Left ventricle myocardium inferior (tissue), 1 donor: Measurements from ENCODE around the gene TOP2A. TPM values are rescaled to one million over a fixed set of nuclear protein-coding genes. Genes with fewer than 3 reads are reported as not detected.

Experiments used
- DNase-seq: peaks from one replicate; pipeline ENCODE4 v3.0.0-alpha.2; 2020
- H3K27ac ChIP-seq: fragments of 200-600 bp; replicated peaks from 2 replicates; pipeline ENCODE4 v1.8.0; 2021
- H3K27me3 ChIP-seq: fragments of 200-600 bp; 2 replicates; pipeline ENCODE4 v1.8.0; 2021; ENCODE audit warnings: low read depth
- H3K36me3 ChIP-seq: fragments of 200-600 bp; 2 replicates; pipeline ENCODE4 v1.8.0; 2021
- H3K4me1 ChIP-seq: fragments of 200-600 bp; 2 replicates; pipeline ENCODE4 v1.8.0; 2021
- H3K4me3 ChIP-seq: fragments of 200-600 bp; 2 replicates; pipeline ENCODE4 v1.8.0; 2021; ENCODE audit warnings: mild to moderate bottlenecking, moderate library complexity
- H3K9me3 ChIP-seq: fragments of 200-600 bp; replicated peaks from 2 replicates; pipeline ENCODE4 v1.8.0; 2021
- intact Hi-C: fragments of 100-400 bp; cut with micrococcal nuclease; formaldehyde crosslinking; loops from one replicate; pipeline ENCODE4 v1.11.0; 2022
- total RNA-seq: library from RNA; stranded (reverse); fragmentation: NEBNext Ultra II Directional; extraction: Animal tissue kit (Norgen Biotek cat#: 25700); gene quantifications from one replicate; pipeline ENCODE4 v1.2.1, GENCODE V29; 2021
- TF ChIP-seq, protein P1 (sequence below): fragments of 200-600 bp; IDR thresholded peaks from 2 replicates; pipeline ENCODE4 v1.8.0; 2021; ENCODE audit warnings: antibody characterized with exemption, mild to moderate bottlenecking, borderline replicate concordance
- donor health status: DM: no; HTN: yes; CAD: no; lungs with severe emphysema.

Gene TOP2A
- total RNA-seq, 1 donor from 2014 or later = 2.1 TPM

DNA sequence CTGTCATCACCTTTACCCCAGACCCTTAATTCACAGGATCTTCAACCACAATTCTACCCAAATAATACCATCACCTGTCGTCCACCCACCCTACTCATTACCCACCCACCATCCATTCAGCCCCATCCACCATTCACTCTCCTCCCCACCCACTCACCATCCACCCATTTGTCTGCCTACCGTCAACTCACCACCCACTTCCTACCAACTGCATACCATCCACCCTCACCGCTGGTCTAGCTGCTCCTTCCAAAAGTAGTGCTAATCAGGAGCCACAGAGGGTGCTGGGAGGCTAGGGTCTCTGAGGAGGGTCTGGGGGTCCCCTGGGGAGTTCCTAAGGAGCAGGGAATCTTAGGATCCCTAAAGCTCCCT is 13.5 kb upstream of the TOP2A start:
- no peaks in the 10 kb centered on the region for H3K36me3 ChIP-seq
- H3K4me3 ChIP-seq = no peak overlapping the region
- DNase-seq = no peak
- H3K4me1 ChIP-seq = peaks cover 23% of the 10 kb centered on the region
- H3K27me3 ChIP-seq = no peaks in the 10 kb centered on the region
- TF ChIP-seq, protein P1, sequence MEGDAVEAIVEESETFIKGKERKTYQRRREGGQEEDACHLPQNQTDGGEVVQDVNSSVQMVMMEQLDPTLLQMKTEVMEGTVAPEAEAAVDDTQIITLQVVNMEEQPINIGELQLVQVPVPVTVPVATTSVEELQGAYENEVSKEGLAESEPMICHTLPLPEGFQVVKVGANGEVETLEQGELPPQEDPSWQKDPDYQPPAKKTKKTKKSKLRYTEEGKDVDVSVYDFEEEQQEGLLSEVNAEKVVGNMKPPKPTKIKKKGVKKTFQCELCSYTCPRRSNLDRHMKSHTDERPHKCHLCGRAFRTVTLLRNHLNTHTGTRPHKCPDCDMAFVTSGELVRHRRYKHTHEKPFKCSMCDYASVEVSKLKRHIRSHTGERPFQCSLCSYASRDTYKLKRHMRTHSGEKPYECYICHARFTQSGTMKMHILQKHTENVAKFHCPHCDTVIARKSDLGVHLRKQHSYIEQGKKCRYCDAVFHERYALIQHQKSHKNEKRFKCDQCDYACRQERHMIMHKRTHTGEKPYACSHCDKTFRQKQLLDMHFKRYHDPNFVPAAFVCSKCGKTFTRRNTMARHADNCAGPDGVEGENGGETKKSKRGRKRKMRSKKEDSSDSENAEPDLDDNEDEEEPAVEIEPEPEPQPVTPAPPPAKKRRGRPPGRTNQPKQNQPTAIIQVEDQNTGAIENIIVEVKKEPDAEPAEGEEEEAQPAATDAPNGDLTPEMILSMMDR = no peak
- intact Hi-C loops = no loop called here
- H3K9me3 ChIP-seq = no peaks in the 10 kb centered on the region
- H3K27ac ChIP-seq = no peak overlapping the region

DNA sequence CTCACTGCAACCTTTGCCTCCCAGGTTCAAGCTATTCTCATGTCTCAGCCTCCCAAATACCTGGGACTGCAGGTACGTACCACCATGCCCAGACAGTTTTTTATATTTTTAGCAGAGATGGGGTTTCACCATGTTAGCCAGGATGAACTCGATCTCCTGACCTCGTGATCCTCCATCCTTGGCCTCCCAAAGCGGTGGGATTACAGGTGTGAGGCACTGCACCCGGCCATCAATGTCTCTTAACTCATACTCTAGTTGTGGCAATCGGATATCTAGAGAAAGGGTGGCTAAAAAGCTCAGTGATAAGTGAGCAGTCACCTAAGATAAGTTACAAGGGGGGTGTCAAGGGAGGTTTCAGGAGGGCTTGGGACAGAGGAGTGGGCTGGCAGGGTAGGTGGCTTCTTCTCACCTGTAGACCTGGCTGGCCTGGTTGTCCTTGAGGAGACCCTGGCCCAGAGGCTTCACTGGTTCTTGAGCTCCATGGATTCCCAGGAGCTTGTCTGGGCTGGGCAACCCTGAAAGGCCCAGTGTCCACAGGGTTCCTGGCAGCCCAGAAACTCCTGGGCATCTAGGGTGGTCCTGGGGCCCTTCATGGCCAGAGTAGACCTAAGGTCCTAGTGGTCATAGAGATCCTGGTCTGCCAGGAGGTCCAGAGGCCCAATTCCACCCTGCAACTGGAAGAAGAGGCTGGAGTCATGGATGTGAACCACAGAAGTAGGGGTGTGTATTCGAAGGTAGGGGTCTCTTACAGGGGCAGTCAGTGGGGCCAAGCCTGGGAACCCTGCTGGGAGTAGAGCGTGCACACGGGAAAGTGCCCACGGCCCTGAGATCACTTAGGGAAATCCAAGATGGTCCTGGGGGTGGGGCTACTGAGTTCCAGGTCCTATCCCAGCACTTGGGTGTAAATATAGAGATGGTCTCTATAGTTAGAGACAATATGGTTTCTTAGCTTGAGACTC is 12.9 kb upstream of the TOP2A start:
- Histone ChIP-seq H3K27me3 (no peaks in the 10 kb centered on the region), H3K4me3 (no peak overlapping the region), H3K36me3 (no peaks in the 10 kb centered on the region), H3K27ac (no peak overlapping the region), H3K4me1 (peaks cover 23% of the 10 kb centered on the region), H3K9me3 (no peaks in the 10 kb centered on the region)
- intact Hi-C loops = no loop called here
- TF ChIP-seq, protein P1 = no peak
- DNase-seq = no peak

DNA sequence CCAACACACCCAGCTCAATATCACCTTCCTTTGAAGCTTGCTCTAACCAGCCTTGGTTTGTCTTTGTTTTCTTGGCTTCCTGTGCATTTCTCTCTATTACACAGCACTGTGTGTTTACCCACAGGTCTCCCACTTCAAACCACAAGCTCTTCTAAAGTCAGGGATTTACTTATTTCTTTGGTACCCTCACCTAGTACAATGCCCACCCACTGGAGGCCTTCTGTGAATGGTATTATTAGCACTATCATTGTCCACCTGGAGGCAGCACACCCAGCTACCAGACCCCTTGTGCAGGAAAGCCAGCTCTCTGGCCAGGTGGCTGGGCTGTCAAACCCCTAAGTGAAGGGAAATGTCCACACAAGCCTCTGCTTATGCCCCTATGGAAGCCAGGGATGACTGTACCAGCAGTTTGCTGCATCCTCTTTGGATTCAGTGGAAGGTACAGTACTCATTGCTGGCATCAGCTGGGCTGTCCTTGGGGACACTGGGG is 9.4 kb upstream of the TOP2A start:
- no peak overlapping the region for H3K27ac ChIP-seq
- H3K36me3 ChIP-seq = no peaks in the 10 kb centered on the region
- H3K27me3 ChIP-seq = no peaks in the 10 kb centered on the region
- intact Hi-C loops = no loop called here
- H3K4me1 ChIP-seq = peaks cover 4% of the 10 kb centered on the region
- H3K4me3 ChIP-seq = no peak overlapping the region
- DNase-seq = no peak
- TF ChIP-seq, protein P1 = no peak
- H3K9me3 ChIP-seq = no peaks in the 10 kb centered on the region

DNA sequence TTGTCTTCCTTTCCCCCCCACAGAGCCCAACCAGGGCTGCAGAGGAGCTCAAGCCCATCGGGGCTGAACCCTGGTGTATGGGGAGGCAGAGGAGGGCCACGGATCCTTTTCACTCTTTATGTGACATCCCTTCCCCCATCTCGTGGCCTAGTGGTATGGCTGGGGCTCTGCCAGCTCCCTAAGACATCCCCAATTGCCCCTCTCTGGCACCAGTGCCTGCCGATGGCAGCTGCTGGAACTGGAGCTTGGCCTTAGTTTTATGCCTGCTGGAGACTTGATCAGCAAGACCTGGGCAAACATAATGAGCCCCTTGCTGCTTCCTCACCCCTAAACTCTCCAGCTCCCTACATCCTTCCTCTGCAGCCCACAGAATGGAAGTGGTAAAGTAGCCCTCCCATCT is 8.0 kb upstream of the TOP2A start:
- H3K36me3 ChIP-seq = no peaks in the 10 kb centered on the region
- TF ChIP-seq, protein P1 = no peak
- H3K4me3 ChIP-seq = no peak overlapping the region
- no peak overlapping the region for H3K27ac ChIP-seq
- no peak for DNase-seq
- H3K4me1 ChIP-seq = peaks cover 4% of the 10 kb centered on the region
- no peaks in the 10 kb centered on the region for H3K9me3 ChIP-seq
- intact Hi-C loops = no loop called here
- H3K27me3 ChIP-seq = no peaks in the 10 kb centered on the region

DNA sequence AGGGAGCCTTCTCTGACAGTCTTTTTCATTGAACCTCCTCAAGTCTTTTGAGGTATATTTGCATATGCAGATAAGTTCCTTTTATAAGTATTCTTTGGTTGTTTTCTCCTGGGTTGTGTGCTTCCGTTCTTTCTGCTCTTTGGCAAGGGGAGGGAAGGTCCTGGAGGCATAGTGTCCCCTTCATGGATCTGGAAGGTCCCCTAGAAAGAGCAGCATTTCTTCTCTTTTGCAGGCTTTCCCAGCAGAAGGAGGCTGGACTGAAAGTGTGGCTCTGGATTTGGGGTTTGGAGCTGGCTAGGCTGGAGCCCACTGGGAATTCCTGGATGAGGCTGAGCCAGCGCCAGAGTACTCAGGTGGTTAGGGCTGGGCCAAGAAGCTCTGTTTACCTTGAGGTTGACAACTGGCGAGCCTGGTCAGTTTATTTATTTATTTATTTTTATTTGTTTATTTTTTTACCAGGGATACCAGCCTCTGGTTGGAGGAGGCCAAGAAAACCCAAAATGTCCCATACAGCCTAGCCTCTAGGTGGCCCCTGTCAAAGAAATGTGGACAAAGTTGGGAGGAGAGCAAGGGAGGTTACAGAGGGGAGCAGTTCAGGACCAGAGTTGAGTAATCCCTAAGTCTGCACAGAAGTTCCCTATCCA is 5.4 kb upstream of the TOP2A start:
- Histone ChIP-seq H3K27me3 (no peaks in the 10 kb centered on the region), H3K9me3 (no peaks in the 10 kb centered on the region), H3K4me1 (peaks cover 14% of the 10 kb centered on the region), H3K4me3 (no peak overlapping the region), H3K27ac (no peak overlapping the region), H3K36me3 (no peaks in the 10 kb centered on the region)
- no peak for DNase-seq
- intact Hi-C loops = no loop called here
- TF ChIP-seq, protein P1 = no peak
